IPS DF 6.9 (cell line): ENCODE measurements around the gene MRPL52.

Experiments
- DNase-seq: peaks from one replicate; pipeline ENCODE4 v3.0.0-alpha.2; 2013; ENCODE audit warnings: low read depth, low spot score
- H3K27ac ChIP-seq: one replicate; pipeline ENCODE4 v1.5.1; 2013; ENCODE audit warnings: low read length, control low read depth
- H3K27me3 ChIP-seq: 2 replicates; pipeline ENCODE4 v1.6.1; 2013; ENCODE audit warnings: mild to moderate bottlenecking, low read length; ENCODE audit not compliant: control insufficient read depth, insufficient read depth
- H3K36me3 ChIP-seq: 2 replicates; pipeline ENCODE4 v1.6.1; 2013; ENCODE audit warnings: low read length; ENCODE audit not compliant: control insufficient read depth, insufficient read depth
- H3K4me1 ChIP-seq: 2 replicates; pipeline ENCODE4 v1.6.1; 2013; ENCODE audit warnings: low read length; ENCODE audit not compliant: control insufficient read depth, insufficient read depth
- H3K4me3 ChIP-seq: 2 replicates; pipeline ENCODE4 v1.5.1; 2013; ENCODE audit warnings: mild to moderate bottlenecking, low read length
- H3K9me3 ChIP-seq: 2 replicates; pipeline ENCODE4 v1.6.1; 2013; ENCODE audit warnings: low read length, inconsistent platforms; ENCODE audit not compliant: control insufficient read depth, insufficient read depth
- WGBS: extraction: QIAGEN DNeasy Blood & Tissue Kit; methylation state at CpG from one replicate; pipeline ENCODE4 v1.1.7; 2013; ENCODE audit warnings: mixed read lengths, missing lambda C conversion rate; ENCODE audit not compliant: insufficient read length, insufficient coverage; 5-methylcytosine and 5-hydroxymethylcytosine counted together

Gene MRPL52

DNA sequence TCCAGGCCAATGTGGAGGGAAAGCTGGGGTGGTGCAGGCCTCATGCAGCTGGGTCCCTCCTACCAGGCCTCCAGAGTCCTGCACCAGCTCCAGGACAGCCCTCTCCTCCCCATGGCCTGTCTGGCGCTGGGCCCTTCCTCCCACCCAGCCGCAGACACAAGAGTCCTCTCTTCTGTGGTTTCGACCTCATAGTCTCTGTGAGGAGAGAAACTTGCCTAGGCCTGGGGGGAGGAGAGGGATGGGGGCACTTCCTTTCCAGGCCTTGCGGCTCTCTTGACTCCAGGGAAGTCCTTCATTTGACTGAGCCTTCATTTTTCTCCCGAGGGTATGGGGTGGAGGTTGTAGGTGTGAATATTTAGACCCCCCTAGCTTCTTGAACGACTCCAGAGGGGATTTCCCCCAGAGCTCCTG lies 8.9 kb downstream of the MRPL52 start:
- Histone ChIP-seq H3K4me1 (peaks cover 12% of the 10 kb centered on the region), H3K9me3 (no peaks in the 10 kb centered on the region), H3K36me3 (peaks cover 16% of the 10 kb centered on the region), H3K4me3 (no peak overlapping the region), H3K27me3 (no peaks in the 10 kb centered on the region), H3K27ac (no peak overlapping the region)
- no CpG with 5 or more reads among the region's 6 CpGs for WGBS
- DNase-seq = no peak

DNA sequence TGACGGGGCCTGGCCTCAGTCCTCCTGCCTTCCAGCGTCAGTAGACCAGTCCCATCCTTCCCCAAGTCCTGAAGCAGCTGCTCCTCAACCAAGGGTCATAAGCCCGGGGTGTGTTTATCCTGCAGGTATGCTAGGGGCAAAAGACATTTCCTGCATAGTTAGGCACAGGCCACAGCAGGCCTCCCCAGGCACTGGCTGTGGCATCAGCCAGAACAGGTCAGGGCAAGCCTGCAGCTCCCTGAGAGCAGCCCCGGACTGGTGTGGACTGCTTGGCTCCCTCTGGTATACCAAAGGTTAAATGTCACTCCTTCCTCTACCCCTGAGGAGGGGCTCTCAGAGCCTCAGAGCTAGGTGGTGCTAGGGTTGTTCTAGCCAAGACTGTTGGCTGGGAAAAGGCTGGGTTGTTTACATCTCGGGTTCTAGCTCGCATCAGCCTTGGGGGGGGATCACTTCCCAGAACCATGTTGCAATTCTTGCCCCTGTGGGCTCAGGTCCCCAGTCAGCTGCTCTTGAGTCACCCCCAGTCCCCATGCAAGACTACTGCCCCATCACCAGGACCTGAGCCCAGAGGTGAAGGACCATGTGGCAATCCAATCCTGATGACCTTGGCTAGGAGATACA lies 9.6 kb downstream of the MRPL52 start:
- WGBS = no CpG with 5 or more reads among the region's 6 CpGs
- peaks cover 13% of the 10 kb centered on the region for H3K36me3 ChIP-seq
- H3K27me3 ChIP-seq = no peaks in the 10 kb centered on the region
- no peak overlapping the region for H3K27ac ChIP-seq
- H3K9me3 ChIP-seq = no peaks in the 10 kb centered on the region
- H3K4me3 ChIP-seq = no peak overlapping the region
- peaks cover 12% of the 10 kb centered on the region for H3K4me1 ChIP-seq
- DNase-seq = no peak

DNA sequence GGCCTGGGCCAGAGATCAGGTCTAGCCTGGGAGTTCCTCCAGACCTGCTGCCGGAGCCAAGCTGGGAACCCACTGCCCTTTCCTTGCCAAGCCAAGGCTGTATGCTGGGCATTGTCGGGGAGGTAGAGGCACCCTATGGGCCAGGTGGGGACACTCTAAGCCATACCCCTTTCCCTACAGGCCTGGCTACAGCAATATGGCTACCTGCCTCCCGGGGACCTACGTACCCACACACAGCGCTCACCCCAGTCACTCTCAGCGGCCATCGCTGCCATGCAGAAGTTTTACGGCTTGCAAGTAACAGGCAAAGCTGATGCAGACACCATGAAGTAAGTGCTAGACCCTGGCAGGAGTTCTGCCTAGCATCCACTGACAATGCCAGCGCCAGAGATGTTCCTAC lies 11.6 kb downstream of the MRPL52 start:
- Histone ChIP-seq H3K36me3 (peaks cover 28% of the 10 kb centered on the region), H3K27ac (no peak overlapping the region), H3K9me3 (no peaks in the 10 kb centered on the region), H3K4me1 (peaks cover 12% of the 10 kb centered on the region), H3K4me3 (no peak overlapping the region), H3K27me3 (no peaks in the 10 kb centered on the region)
- WGBS = no CpG with 5 or more reads among the region's 9 CpGs
- DNase-seq = no peak

DNA sequence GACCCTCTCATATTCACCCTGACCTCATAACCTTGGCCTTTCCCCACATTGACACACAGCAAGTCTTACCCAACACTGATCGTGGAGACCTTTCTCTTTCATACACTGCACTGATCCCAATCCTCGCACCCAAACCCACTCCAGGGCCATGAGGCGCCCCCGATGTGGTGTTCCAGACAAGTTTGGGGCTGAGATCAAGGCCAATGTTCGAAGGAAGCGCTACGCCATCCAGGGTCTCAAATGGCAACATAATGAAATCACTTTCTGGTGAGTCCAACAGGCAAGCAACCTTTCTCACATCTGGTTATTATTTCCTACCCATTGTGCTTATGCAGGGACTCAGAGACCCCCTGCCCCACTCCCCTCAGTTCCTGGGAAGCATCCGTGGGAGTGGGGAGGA lies 12.1 kb downstream of the MRPL52 start:
- Histone ChIP-seq H3K27me3 (no peaks in the 10 kb centered on the region), H3K4me1 (peaks cover 12% of the 10 kb centered on the region), H3K27ac (no peak overlapping the region), H3K9me3 (no peaks in the 10 kb centered on the region), H3K4me3 (no peak overlapping the region), H3K36me3 (peaks cover 30% of the 10 kb centered on the region)
- no CpG with 5 or more reads among the region's 8 CpGs for WGBS
- no peak for DNase-seq

DNA sequence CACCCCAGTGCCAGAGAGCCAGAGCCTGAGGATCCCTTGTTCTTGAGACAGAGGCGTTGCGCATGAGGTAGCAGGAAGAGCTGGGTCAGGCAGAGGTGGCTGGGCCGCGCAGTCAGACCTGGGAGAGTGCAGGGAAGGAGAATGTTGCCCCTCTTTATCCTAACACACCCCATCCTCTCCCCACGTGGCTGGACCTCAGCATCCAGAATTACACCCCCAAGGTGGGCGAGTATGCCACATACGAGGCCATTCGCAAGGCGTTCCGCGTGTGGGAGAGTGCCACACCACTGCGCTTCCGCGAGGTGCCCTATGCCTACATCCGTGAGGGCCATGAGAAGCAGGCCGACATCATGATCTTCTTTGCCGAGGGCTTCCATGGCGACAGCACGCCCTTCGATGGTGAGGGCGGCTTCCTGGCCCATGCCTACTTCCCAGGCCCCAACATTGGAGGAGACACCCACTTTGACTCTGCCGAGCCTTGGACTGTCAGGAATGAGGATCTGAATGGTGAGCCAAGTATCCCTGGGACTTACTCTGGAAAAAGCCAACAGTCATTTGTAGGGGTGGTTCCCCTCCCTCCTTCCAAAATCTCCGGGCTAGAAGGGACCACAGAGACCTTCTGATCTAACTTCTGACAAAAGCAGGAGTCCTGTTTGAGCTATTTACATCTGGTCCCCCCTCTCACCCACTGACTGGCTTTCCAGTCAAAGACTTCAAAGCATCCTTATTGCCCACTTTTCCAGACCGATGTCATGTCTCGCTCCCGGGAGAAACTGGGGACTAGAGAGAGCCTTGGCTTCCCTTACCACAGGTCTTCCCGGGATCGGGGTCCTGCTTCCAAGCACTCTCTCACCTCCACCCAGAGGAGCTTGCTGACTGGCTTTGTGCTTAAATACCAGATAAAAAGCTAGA lies 12.8 kb downstream of the MRPL52 start:
- Histone ChIP-seq H3K27me3 (no peaks in the 10 kb centered on the region), H3K36me3 (peaks cover 33% of the 10 kb centered on the region), H3K4me1 (peaks cover 12% of the 10 kb centered on the region), H3K4me3 (no peak overlapping the region), H3K27ac (no peak overlapping the region), H3K9me3 (no peaks in the 10 kb centered on the region)
- DNase-seq = no peak
- no CpG with 5 or more reads among the region's 28 CpGs for WGBS

DNA sequence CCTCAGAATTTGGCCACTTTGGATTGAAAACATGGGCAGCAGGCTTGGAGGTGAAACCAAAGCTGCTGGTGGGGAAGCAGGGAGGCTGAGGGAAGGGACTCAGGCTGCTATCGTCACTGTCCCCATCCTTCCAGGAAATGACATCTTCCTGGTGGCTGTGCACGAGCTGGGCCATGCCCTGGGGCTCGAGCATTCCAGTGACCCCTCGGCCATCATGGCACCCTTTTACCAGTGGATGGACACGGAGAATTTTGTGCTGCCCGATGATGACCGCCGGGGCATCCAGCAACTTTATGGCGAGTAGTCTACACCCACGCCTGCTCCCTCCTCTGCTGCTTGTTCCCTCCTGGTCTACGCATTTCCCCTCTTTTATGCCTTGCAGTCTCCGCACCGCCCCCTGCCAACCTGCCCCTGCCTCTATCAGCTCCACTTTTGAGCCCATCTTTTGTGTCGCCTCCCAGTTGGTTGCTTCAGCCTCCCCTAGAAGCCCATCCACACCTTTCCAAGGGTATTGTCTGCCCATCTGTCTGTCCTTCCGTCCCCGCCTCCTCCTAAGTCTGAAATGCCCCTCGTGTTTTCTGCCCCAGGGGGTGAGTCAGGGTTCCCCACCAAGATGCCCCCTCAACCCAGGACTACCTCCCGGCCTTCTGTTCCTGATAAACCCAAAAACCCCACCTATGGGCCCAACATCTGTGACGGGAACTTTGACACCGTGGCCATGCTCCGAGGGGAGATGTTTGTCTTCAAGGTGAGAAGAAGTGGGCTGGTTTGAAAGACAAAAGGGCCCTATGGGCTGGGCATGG lies 13.6 kb downstream of the MRPL52 start:
- Histone ChIP-seq H3K36me3 (peaks cover 33% of the 10 kb centered on the region), H3K9me3 (no peaks in the 10 kb centered on the region), H3K4me1 (peaks cover 12% of the 10 kb centered on the region), H3K4me3 (no peak overlapping the region), H3K27ac (no peak overlapping the region), H3K27me3 (no peaks in the 10 kb centered on the region)
- no CpG with 5 or more reads among the region's 21 CpGs for WGBS
- DNase-seq = no peak

DNA sequence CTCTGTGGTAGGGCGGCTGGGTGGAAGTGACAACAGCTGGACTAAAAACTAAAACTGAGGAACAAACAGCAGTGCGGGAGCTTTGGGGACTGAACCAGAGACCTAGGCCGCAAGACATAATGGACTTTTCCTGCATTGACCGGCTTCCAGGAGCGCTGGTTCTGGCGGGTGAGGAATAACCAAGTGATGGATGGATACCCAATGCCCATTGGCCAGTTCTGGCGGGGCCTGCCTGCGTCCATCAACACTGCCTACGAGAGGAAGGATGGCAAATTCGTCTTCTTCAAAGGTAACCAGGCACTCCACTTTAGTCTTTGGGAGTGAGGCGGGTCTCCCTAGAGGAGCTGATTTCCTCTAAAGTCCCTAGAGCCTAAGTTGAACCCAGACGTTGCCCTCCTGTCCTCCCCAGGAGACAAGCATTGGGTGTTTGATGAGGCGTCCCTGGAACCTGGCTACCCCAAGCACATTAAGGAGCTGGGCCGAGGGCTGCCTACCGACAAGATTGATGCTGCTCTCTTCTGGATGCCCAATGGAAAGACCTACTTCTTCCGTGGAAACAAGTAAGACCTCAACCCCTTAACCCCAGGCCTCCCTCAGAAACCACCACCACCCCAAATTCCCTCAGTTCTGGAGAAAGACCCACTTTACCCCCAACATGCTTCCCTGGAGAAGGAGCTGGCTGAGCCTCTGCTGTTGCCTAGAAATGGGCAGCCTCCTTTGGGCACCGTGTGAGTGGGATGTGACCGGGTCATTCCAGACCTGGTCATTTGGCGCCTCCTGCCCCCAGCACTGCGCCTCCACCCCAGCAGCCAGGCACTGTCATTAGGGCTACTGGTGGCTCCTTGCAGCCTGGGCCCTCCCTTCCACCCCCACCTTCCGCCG lies 14.8 kb downstream of the MRPL52 start:
- Histone ChIP-seq H3K27me3 (no peaks in the 10 kb centered on the region), H3K9me3 (no peaks in the 10 kb centered on the region), H3K4me3 (no peak overlapping the region), H3K36me3 (peaks cover 33% of the 10 kb centered on the region), H3K27ac (no peak overlapping the region), H3K4me1 (peaks cover 6% of the 10 kb centered on the region)
- no peak for DNase-seq
- no CpG with 5 or more reads among the region's 22 CpGs for WGBS

DNA sequence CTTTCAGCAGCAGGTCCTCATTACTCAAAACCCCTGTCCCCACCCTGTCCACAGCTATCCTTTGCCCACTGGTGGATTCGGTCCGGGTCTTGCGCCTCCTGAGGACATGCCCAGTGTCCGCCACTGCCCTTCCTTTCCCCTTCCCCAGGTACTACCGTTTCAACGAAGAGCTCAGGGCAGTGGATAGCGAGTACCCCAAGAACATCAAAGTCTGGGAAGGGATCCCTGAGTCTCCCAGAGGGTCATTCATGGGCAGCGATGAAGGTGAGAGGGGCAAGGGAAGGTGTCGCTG lies 15.4 kb downstream of the MRPL52 start:
- peaks cover 5% of the 10 kb centered on the region for H3K4me1 ChIP-seq
- H3K4me3 ChIP-seq = no peak overlapping the region
- no peaks in the 10 kb centered on the region for H3K27me3 ChIP-seq
- H3K36me3 ChIP-seq = peaks cover 33% of the 10 kb centered on the region
- H3K9me3 ChIP-seq = no peaks in the 10 kb centered on the region
- DNase-seq = no peak
- H3K27ac ChIP-seq = no peak overlapping the region
- WGBS = 100% methylated on average over 1 of the region's 9 CpGs

DNA sequence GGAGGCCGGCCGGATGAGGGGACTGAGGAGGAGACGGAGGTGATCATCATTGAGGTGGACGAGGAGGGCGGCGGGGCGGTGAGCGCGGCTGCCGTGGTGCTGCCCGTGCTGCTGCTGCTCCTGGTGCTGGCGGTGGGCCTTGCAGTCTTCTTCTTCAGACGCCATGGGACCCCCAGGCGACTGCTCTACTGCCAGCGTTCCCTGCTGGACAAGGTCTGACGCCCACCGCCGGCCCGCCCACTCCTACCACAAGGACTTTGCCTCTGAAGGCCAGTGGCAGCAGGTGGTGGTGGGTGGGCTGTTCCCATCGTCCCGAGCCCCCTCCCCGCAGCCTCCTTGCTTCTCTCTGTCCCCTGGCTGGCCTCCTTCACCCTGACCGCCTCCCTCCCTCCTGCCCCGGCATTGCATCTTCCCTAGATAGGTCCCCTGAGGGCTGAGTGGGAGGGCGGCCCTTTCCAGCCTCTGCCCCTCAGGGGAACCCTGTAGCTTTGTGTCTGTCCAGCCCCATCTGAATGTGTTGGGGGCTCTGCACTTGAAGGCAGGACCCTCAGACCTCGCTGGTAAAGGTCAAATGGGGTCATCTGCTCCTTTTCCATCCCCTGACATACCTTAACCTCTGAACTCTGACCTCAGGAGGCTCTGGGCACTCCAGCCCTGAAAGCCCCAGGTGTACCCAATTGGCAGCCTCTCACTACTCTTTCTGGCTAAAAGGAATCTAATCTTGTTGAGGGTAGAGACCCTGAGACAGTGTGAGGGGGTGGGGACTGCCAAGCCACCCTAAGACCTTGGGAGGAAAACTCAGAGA lies 16.3 kb downstream of the MRPL52 start:
- DNase-seq = no peak
- Histone ChIP-seq H3K27ac (no peak overlapping the region), H3K4me1 (peaks cover 5% of the 10 kb centered on the region), H3K36me3 (peaks cover 33% of the 10 kb centered on the region), H3K27me3 (no peaks in the 10 kb centered on the region), H3K4me3 (no peak overlapping the region), H3K9me3 (no peaks in the 10 kb centered on the region)
- no CpG with 5 or more reads among the region's 26 CpGs for WGBS
